Activated gamma-delta T cell treated with anti-CD3 and anti-CD28 coated beads, Interleukin-2, amount 50 U/mL, for 16 hours (primary cell): ENCODE data around the gene CDK14.

Experiments used
- DNase-seq: peaks from one replicate; pipeline ENCODE4 v3.0.0-alpha.2; 2020; ENCODE audit warnings: low read depth

CDK14 gene

DNA sequence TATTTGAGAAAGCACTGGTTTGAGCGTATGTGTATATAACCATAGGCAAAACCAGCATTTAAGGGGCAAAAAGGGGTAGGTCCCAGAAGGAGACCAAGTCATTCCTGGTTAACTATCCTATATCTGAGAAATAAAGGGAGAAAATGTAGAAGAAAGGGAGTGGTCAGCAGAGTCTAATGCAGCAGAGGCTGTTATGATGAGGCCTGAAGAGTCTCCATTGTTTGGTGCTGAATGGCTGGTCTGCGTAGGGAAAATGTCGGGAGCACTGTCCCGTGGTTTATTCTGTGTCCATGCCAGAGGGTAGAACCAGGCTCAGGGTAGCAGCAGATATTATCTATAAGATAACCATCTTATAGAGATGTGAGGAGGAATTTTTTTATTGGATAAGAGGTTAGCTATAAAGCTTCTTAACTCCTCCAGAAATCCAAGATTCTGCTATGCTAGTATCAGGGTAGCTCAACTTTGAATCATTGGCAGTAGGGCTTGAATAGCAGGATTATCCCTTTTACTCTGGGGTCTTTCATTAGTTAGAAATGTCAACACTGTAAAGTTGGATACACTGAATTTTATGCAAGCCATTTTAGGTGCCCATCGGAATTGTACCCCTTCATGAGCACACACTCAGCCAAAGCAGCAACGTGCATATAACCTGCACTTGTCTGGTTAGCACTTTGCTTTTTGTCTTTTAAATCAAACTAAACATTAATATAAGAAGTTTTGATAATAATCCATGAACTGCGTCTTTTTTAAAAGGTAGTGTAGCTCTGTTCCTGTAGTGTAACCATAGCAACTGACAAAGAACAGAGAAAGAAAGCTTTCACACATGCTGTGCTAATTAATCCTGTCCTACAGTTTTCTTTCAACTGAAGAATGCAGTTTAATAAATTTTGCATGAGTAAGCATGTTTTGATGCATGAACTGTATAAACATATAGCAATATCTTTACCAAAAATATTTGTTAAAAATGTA, 356.1 kb downstream of the CDK14 start:
- no peak for DNase-seq

DNA sequence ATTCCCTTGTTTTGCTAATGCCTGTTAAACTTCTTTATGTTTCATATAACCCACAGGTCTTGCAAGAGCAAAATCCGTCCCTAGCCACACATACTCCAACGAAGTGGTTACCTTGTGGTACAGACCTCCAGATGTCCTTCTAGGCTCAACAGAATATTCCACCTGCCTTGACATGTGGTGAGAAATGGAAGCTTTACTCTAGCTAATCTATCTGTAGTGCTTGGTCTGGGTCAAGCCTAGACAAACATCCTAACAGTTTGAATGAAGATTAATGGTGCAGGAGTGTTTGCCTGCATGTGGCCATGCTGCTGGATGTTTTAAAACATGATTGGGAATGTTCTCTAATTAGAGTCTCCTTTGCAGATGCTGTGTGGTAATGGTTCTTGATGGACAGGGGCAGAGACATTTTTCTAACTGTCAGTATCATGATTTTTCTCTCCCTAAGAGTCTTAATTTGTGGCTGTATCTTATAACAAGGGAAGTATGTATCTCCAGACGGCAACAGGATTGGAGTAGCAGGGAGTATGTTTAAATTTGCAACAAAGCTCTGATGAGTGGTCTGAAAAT, 359.6 kb downstream of the CDK14 start:
- no peak for DNase-seq

DNA sequence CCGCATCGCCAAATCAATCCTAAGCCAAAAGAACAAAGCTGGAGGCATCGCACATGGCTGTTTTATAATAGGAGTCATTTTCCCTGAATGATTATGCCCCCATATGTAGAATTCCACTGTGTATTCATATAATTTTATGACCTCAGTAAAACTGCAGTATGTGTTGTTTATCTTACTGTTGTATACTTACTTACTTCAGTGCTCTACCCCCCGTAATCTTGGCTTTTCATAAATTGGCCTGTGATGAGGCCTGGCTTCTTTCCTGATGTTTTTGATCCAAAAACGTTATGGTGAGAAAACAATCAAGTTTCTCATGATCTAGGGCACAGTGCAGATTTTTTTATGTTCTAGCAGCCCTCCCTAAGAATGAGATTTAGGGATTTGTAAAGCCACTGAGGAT, 361.8 kb downstream of the CDK14 start:
- no peak for DNase-seq

DNA sequence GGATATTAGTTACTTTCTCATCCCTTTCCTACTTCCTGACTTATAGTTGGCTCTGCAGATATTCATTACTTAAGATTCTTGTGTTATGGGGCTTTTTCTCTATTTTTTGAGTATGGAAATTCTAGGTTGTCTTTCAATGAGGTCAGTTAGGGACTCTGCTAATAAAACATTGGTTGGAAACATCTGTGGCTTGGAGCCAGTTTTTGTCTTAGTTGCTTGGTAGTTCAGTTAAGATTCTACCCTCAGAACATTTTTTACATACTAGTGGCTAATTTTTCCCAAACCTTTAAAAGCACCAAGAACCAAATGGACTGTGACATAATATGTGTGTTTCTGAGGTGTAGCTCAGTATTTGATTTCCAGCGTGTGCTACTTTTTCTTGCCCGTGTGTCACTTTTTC, 362.5 kb downstream of the CDK14 start:
- DNase-seq, result no peak

DNA sequence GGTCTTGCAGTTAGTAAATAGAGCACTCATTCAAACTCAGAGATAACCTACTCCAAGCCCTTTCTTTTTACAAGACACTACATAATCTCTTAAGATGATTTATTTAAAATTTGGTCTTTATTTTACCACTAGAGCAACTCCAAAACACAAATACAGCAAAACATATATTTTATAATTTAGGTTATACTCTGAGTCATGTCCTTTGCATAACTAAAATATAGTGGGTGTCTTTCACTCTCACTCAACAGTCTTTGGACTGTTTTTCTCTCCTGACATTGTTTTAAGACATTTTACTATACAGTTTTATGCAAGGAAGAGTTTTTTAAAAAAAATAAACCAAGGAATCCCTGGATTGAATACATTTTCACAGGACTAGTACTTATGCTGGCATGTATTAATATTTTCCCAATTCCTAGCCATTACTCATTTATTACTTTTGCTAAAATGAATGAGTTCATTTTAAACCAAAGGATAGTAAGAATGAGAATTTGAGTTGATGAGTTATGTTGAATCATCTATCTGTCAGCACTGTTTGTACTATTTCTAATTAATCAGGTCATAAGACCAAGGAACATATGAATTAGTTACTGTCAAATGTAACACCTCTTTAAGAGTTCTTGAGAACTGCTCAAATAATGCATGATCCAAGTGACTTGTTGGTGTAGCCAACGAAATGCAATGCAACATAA, 365.1 kb downstream of the CDK14 start:
- no peak for DNase-seq

DNA sequence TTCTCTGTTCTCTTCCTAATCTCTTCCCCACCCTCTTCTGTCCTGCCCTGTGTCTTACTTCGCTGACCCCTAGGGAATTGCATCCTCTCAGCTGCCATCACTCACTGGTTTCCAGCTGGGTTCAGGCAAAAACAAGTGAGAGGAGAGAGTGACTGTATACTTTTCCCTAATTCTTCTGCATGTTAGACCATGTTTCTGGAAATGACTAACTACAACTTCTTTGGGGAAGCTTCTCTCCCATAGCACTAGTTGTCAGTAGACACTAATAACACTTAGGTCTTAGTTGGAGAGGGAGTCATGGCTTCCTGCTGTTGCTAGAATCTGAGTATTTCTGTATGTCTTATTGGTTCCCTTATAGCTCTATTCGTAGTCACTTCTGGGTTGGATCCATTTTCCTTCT, 369.1 kb downstream of the CDK14 start:
- no peak for DNase-seq

DNA sequence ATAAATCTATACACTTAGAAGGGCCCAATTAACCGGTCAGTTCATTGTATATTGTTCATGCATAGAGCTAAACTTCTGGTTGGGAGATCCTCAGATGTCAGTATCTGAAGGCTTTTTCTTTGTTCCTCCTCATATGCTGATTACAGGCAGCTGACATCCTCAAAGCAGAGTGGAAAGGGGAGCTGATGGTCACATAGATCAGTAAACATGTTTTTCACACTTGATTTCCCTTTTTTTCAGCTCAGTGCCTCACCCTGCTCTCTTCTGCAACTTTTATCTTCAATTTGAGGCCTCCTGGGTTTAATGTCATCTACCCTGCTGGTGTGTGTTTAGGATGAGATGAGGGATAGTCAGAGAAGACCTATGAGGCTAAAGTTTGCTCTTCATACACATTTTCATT, 370.2 kb downstream of the CDK14 start:
- DNase-seq, result no peak

DNA sequence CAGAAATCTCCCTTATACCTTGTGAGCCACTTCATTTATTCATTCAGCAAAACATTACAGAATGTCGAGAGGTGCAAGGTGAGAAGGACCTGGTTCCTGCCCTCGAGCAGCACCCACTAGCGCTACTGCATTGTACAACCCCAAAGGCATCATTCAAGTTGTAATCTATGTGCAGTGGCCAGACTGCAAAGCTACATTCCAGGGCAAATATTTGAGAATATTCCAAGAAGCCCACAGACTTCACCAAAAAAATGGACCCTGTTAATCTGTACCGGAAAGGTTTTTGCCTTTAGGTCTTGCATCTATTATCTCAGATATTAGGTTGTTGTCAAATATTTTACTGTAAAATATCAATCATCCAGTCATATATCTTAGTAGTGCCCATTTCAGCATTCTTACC, 372.8 kb downstream of the CDK14 start:
- DNase-seq, result no peak

DNA sequence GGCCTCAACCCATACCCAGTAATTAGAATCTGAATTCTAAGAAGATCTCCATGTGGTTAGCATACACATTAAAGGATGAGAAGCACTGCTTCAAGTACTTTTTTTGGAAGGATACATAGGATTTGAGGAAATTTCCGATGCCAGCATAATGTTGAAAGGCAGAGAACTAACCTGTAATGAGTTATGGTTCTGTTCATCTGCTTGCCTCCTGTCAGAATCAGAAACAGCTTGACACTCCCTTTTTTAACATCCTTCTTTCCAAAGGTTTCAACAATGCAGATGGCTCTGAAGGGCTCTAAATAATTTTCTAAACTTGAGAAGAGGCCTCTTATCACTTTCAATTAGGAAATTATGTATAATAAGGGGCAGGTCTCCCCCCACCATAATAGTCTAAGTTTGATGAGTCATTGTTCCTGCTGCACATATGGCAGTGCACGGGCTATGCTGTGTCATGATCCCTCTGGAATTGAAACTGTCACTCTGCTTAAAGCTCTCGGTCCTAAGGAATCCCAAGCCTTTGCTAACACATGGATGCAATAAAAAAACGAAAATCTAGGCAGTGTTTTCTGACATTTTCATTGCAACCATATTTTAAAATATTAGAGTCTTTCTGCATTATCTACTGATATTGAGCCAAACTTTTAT, 376.9 kb downstream of the CDK14 start:
- no peak for DNase-seq

DNA sequence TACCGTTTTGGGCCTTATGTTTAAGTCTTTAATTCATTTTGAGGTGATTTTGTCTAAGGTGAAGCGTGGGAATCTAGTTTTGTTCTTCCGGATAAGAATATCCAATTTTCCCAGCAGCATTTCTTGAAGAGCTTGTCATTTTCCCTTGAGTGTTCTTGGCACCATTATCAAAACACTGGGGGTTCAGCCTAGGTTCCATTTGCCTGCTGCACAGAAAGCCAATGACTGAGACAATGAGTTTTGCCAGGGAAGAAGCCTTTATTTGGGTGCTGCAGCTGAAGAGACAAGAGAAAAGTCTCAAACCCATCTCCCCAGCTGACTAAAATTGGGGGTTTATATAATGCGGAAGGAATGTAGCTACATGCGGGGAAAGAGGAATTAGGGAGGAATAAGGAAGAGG, 380.9 kb downstream of the CDK14 start:
- no peak for DNase-seq

DNA sequence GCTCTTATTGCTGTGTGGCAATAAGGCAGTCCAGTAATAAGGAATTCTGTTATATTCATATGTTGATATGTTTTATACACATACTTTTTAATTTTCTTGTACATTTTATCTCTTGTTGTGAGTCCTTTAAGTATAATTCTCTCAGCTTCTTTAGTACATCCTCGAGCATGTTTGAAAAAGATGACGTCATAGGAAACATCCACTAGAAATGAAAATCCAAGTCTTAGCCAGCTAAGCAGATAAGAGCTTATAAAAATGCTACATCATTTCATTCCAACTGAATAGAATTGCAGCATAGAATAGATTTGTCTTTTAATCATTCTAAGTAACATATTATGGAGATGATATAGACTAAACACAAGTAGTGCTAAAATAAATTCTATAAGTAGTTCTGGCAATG, 384.4 kb downstream of the CDK14 start:
- DNase-seq, result no peak

DNA sequence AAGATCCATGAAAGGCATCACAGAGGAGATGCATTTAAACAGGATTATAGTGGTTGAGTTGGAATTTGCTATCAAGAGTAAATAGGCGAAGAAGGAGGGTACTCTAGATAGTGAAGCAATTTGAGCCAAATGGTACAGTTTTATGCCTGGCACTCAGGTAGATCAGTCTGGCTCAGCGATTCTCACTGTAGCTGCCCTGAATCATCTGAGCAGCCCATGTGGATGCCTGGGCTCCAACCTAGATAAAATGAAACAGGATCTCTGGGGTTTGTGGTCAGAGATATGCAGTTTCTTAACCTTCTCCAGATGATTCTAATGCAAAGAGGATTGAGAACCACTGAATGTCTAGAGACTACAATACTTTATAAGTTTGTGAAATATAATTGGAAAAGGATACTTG, 386.1 kb downstream of the CDK14 start:
- DNase-seq, result no peak

DNA sequence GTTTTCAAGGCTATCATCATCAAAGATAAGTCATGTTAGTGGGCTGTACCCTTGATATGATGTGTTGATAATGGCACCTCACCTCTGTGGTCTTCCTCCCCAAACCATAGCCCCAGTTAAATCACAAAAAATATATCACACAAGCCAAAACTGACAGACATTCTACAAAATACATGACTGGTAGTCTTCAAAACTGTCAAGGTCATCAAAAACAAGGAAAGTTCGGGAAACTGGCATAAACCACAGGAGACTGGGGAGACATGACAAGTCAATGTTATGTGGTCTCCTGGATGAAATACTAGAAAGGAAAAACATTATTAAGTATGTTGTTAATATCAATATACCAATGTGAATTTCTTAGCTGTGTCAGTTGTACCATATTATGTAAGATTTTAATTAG, 388.6 kb downstream of the CDK14 start:
- no peak for DNase-seq

DNA sequence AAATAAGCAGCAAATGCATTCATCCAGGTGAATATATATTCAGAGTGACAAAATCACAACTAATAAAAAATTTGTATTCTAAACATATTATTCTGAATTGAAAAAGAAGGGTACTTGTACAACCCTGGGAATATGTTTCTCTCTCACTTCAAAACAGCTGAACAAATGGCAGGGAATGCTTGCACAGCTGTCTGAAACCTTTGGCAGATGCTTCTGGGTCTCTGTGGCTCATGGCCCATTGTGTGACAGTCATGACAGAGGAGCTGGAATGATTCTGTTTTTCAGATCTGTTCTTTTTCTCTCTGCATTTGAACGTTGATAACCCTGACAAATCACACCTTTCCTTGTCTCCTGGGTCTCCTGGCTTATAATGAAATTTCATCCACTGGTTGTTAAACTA, 392.4 kb downstream of the CDK14 start:
- no peak for DNase-seq

DNA sequence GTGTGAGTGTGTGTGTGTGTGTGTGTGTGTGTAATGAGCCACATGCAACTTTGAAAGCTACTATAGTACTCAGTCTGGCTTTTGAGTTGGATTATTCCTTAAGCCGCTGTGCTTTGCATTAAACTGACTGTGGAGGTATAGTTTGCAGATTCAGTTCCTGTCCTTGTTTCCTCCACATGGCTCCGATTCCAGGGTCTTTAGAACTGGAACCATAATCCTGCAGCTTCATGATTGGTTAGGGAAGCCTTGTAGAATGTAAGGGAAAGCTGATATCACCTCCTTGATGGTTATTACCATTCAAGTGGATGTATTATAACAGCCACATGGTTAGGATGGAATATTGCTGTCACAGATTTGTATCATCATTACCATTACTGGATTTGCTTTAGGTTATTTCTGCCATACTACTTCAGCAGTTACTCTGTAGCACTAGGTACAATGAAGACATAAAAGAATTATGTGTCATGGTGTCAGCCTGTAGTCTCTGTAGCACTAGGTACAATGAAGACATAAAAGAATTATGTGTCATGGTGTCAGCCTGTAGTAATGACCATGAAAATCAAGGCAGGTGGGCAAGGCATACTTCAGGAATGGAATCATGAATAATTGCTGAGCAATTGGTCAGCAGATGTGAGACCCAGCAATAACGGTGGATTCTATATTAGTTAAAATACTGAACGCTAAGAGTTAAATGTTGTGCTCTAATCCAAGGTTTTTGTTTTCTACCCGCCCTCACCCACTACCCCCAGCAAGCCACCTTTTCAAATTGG, 393.1 kb downstream of the CDK14 start:
- no peak for DNase-seq

DNA sequence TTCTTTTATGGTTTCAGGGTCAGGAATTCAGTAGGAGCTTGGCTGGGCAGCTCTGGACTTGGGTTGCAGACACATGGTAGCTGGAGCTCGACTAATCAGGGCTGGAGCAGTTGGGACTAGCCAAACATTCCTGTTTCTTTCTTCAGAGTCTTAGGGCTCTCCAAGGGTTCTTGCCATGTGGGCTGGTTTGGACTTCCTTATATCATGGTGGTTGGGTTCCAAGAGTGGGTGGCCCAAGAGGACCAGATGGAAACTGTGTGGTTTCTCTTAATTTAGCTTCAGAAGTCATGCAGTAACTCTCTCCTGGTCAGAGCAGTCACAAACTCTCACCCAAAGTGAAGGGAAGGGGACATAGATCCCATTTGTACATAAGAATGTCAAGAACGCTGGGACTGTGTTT, 398.0 kb downstream of the CDK14 start:
- DNase-seq, result no peak

DNA sequence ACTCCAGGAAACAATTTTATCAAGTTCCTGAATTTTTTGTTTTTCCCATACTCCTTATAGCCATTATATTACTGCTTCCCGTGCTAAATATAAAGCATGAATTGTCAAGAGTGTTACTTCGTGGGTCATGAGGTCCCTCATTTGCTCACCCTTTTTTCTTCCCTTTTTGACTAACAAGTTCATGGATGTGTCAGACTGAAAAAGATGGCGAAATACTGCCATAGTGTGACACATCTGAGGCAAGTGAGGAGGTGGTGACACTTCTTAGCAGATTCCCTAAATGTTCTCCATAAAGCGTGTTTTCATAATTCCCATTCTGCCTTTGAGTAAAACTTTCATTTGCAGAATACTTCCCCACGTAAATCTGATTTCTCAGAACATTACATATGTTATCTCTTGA, 398.5 kb downstream of the CDK14 start:
- no peak for DNase-seq

DNA sequence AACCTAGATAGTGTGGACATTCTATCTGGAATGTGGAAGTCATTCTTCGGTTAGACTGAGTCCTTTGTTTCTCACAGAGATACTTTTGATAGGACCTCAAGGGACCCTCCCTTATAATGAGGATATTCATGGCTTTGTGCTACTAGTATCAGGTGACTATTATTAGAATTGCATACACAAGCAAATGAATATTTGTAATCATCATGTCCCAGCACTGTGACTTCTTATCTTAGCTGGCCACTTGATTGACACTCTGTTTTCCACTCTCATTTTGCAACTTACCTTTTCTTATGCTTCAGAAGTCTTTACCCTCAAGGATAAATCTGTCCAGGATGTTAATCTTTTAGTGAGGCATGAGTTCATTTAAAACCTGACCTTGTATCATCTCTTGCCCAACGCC, 399.9 kb downstream of the CDK14 start:
- no peak for DNase-seq

DNA sequence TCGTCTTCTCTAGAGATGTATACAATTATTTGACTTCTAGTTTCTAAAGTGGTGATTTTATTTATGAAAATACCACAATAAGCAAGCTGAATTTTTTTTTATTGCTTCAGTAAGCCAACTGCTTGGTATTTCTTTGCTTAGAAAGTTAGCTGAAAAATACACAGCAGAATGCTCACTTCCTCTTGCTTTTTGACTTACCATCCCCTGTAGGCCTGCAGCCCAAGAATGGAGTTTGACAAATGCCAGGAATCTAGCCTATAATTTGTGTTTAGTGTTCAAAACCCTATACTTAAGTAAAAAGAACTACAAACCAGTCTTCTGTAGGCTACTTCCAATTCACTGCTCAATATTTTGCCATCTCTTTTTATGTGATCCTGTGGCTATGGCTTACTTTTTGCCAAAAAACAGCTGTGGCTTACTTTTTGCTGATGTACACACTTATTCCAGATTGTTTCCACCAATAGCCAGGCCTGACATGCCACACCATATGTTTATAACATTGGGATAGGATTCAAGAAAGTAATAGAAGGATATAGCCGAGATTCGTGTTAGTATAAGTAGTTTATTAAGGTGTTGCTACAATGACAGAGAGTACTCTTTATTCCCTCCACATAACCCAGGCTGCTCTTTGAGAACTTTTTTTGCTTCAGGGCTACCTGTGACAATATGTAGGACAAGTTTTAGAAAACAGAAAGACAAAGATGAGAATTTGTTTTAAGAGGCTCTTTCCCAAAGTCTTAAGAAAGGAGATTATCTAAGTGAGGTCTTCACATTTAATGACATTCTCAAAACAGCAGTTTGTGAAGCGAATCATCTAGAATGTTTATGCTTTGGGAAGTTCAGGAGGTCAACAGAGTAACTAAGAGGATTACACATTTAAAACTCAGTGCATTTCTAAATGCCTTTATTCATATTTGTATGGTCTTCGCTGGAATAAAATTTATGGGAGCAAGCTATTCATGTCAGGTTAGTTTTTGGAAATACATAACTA, 404.2 kb downstream of the CDK14 start:
- DNase-seq, result no peak

DNA sequence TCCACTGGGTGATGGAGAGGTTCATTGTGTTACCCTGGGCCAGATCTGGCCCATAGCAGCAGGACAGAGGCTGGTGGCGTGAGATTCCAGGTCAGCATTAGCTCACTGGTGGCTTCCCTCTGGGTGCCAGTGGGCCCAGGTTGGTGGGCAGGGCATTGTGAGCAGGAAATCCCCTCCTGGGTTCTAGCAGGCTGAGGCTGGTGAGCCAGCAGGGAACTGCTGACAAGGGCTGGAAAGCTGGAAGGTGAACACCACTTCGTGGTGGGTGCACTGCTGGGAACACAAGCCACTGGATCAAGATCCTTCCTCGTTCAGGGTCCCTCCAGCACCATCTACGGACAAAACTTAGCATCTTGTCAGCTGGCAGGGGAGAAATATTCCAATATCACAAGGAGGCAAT, 408.9 kb downstream of the CDK14 start:
- no peak for DNase-seq

DNA sequence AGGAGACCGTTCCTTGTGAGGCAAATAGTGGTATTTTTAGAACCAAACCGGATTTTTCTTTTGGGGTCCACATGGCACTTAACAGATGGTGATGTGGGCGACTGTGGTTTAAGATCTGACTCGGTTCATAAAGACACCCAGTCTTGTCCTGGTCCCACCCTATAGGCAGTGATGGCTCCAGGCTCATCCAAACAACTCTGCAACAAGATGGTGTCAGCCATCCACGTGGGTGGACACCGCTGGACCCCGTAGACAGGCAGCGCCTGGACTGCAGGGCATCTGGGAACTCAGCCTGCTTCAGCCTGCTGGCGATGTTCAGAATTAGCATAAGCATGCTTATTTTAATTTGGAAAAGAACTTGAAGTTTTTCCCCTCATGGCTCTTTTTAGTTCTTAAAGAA, 409.7 kb downstream of the CDK14 start:
- DNase-seq, result no peak
